ENCODE results near the gene CACNA1H. TPM values are rescaled to one million over a fixed set of nuclear protein-coding genes. Genes with fewer than 3 reads are reported as not detected.

Gene CACNA1H
- total RNA-seq, 1 donor from 2014 or later, result 10.9 TPM

GRCh38 chr16:1127101-1127500 is 25.8 kb upstream of the CACNA1H start:
- ATAC-seq (no peak), DNase-seq (no peak)
- no peak for TF ChIP-seq CTCF (IDR thresholded peaks at IDR 0.05)
- intact Hi-C loops (cut with DNase I), result no loop called here
- Histone ChIP-seq H3K9me3 (no peaks in the 10 kb centered on the region), H3K36me3 (no peaks in the 10 kb centered on the region), H3K27me3 (peaks cover 13% of the 10 kb centered on the region), H3K4me3 (no peak overlapping the region), H3K27ac (no peak overlapping the region), H3K4me1 (no peaks in the 10 kb centered on the region)

- ATAC-seq, result no peak
- H3K27me3 ChIP-seq, result peaks cover 13% of the 10 kb centered on the region
- no peak for TF ChIP-seq CTCF (IDR thresholded peaks at IDR 0.05)
- no peaks in the 10 kb centered on the region for H3K4me1 ChIP-seq
- H3K4me3 ChIP-seq, result no peak overlapping the region
- intact Hi-C loops (cut with DNase I), result no loop called here
- no peak for DNase-seq
- H3K36me3 ChIP-seq, result no peaks in the 10 kb centered on the region
- H3K9me3 ChIP-seq, result no peaks in the 10 kb centered on the region
- no peak overlapping the region for H3K27ac ChIP-seq
These were observed 24.8 kb upstream of the CACNA1H start for GRCh38 chr16:1127971-1128715.

- H3K4me1 ChIP-seq, result no peaks in the 10 kb centered on the region
- no peak overlapping the region for H3K27ac ChIP-seq
- TF ChIP-seq CTCF (IDR thresholded peaks at IDR 0.05), result no peak
- H3K4me3 ChIP-seq, result no peak overlapping the region
- H3K36me3 ChIP-seq, result no peaks in the 10 kb centered on the region
- intact Hi-C loops (cut with DNase I), result no loop called here
- ATAC-seq (no peak), DNase-seq (no peak)
- peaks cover 13% of the 10 kb centered on the region for H3K27me3 ChIP-seq
- no peaks in the 10 kb centered on the region for H3K9me3 ChIP-seq
These were observed 23.6 kb upstream of the CACNA1H start for GRCh38 chr16:1129106-1129960.

GRCh38 chr16:1130382-1130781 is 22.5 kb upstream of the CACNA1H start:
- no peak for TF ChIP-seq CTCF (IDR thresholded peaks at IDR 0.05)
- no peak for ATAC-seq
- intact Hi-C loops (cut with DNase I), result no loop called here

GRCh38 chr16:1131378-1131994 is 21.4 kb upstream of the CACNA1H start:
- H3K9me3 ChIP-seq, result no peaks in the 10 kb centered on the region
- no peaks in the 10 kb centered on the region for H3K4me1 ChIP-seq
- TF ChIP-seq CTCF (IDR thresholded peaks at IDR 0.05), result no peak
- intact Hi-C loops (cut with DNase I), result no loop called here
- ATAC-seq (no peak), DNase-seq (no peak)
- no peaks in the 10 kb centered on the region for H3K36me3 ChIP-seq
- no peak overlapping the region for H3K27ac ChIP-seq
- H3K27me3 ChIP-seq, result peaks cover 4% of the 10 kb centered on the region
- no peak overlapping the region for H3K4me3 ChIP-seq

More at GRCh38 chr16:1130382-1130781, 22.5 kb upstream of the CACNA1H start:
- Histone ChIP-seq H3K36me3 (no peaks in the 10 kb centered on the region), H3K27ac (no peak overlapping the region), H3K27me3 (peaks cover 10% of the 10 kb centered on the region), H3K4me3 (no peak overlapping the region), H3K4me1 (no peaks in the 10 kb centered on the region), H3K9me3 (no peaks in the 10 kb centered on the region)
- no peak for DNase-seq
